ENCODE data around the gene XYLT1. TPM values are rescaled to one million over a fixed set of nuclear protein-coding genes. Genes with fewer than 3 reads are reported as not detected.

XYLT1 gene
- total RNA-seq, 1 experiment from 2014 or later = 1.7 TPM

GRCh38 chr16:17147942-17148341 is 322.8 kb downstream of the XYLT1 start:
- H3K4me3 ChIP-seq = no peak overlapping the region
- no peak overlapping the region for H3K4me2 ChIP-seq
- POLR2A ChIA-PET (ENCODE audit: unreplicated experiment) = no interaction called here
- no peaks in the 10 kb centered on the region for H3K9me2 ChIP-seq (ENCODE audit: insufficient read depth)
- H3K27ac ChIP-seq = no peak overlapping the region
- no peaks in the 10 kb centered on the region for H3K79me2 ChIP-seq (ENCODE audit: low read depth)
- TF ChIP-seq EZH2 (IDR thresholded peaks at IDR 0.05; ENCODE audit: low read depth) (no peak), CTCF (conservative IDR thresholded peaks at IDR 0.05) (no peak)
- H3K36me3 ChIP-seq (ENCODE audit: low read depth) = no peaks in the 10 kb centered on the region
- no peaks in the 10 kb centered on the region for H3K27me3 ChIP-seq (ENCODE audit: insufficient read depth, low read depth)
- no peaks in the 10 kb centered on the region for H3F3A ChIP-seq (ENCODE audit: insufficient read depth, low read depth)
- BruUV-seq (replicated peaks) = no TSS peak
- no peak for DNase-seq
- no peak overlapping the region for H2AFZ ChIP-seq
- no peaks in the 10 kb centered on the region for H3K4me1 ChIP-seq (replicated peaks; ENCODE audit: insufficient read depth)
- H3K9me3 ChIP-seq (ENCODE audit: insufficient read depth, low read depth) = no peaks in the 10 kb centered on the region
- intact Hi-C loops (cut with micrococcal nuclease; ENCODE audit: unreplicated experiment) = no loop called here
- no peaks in the 10 kb centered on the region for H4K20me1 ChIP-seq (ENCODE audit: insufficient read depth)
- CTCF ChIA-PET = no interaction called here

- Histone ChIP-seq H3K4me2 (no peak overlapping the region), H3K27me3 (ENCODE audit: insufficient read depth, low read depth) (no peaks in the 10 kb centered on the region), H3K36me3 (ENCODE audit: low read depth) (no peaks in the 10 kb centered on the region), H4K20me1 (ENCODE audit: insufficient read depth) (no peaks in the 10 kb centered on the region), H3K4me1 (replicated peaks; ENCODE audit: insufficient read depth) (no peaks in the 10 kb centered on the region), H3K79me2 (ENCODE audit: low read depth) (no peaks in the 10 kb centered on the region), H2AFZ (no peak overlapping the region), H3F3A (ENCODE audit: insufficient read depth, low read depth) (no peaks in the 10 kb centered on the region), H3K4me3 (no peak overlapping the region), H3K9me3 (ENCODE audit: insufficient read depth, low read depth) (no peaks in the 10 kb centered on the region), H3K27ac (no peak overlapping the region), H3K9me2 (ENCODE audit: insufficient read depth) (no peaks in the 10 kb centered on the region)
- intact Hi-C loops (cut with micrococcal nuclease; ENCODE audit: unreplicated experiment) = no loop called here
- BruUV-seq (replicated peaks) = no TSS peak
- DNase-seq = no peak
- ChIA-PET POLR2A (ENCODE audit: unreplicated experiment) (no interaction called here), CTCF (no interaction called here)
- TF ChIP-seq EZH2 (IDR thresholded peaks at IDR 0.05; ENCODE audit: low read depth) = no peak
- TF ChIP-seq CTCF (conservative IDR thresholded peaks at IDR 0.05) = no peak
Observed at GRCh38 chr16:17145029-17145428, 325.7 kb downstream of the XYLT1 start.

GRCh38 chr16:17144431-17144830 is 326.3 kb downstream of the XYLT1 start:
- DNase-seq = no peak
- H3K79me2 ChIP-seq (ENCODE audit: low read depth) = no peaks in the 10 kb centered on the region
- TF ChIP-seq CTCF (conservative IDR thresholded peaks at IDR 0.05) = no peak
- TF ChIP-seq EZH2 (IDR thresholded peaks at IDR 0.05; ENCODE audit: low read depth) = no peak
- H3K9me2 ChIP-seq (ENCODE audit: insufficient read depth) = no peaks in the 10 kb centered on the region
- no peak overlapping the region for H2AFZ ChIP-seq
- ChIA-PET CTCF (no interaction called here), POLR2A (ENCODE audit: unreplicated experiment) (no interaction called here)
- no peak overlapping the region for H3K27ac ChIP-seq
- H4K20me1 ChIP-seq (ENCODE audit: insufficient read depth) = no peaks in the 10 kb centered on the region
- H3K4me3 ChIP-seq = no peak overlapping the region
- no TSS peak for BruUV-seq (replicated peaks)
- H3K4me1 ChIP-seq (replicated peaks; ENCODE audit: insufficient read depth) = no peaks in the 10 kb centered on the region
- H3K4me2 ChIP-seq = no peak overlapping the region
- no peaks in the 10 kb centered on the region for H3K27me3 ChIP-seq (ENCODE audit: insufficient read depth, low read depth)
- H3K9me3 ChIP-seq (ENCODE audit: insufficient read depth, low read depth) = no peaks in the 10 kb centered on the region
- intact Hi-C loops (cut with micrococcal nuclease; ENCODE audit: unreplicated experiment) = no loop called here
- no peaks in the 10 kb centered on the region for H3F3A ChIP-seq (ENCODE audit: insufficient read depth, low read depth)
- no peaks in the 10 kb centered on the region for H3K36me3 ChIP-seq (ENCODE audit: low read depth)

All from PC-9 (cell line).